Keratinocyte (primary cell): ENCODE results near the gene HOXD13. TPM values are rescaled to one million over a fixed set of nuclear protein-coding genes. Genes with fewer than 3 reads are reported as not detected.
A peak's percentile ranks its signal among the peaks of the same experiment; 100 is the strongest.

Experiments
- DNase-seq: peaks from one replicate; pipeline ENCODE4 v3.0.0-alpha.2; 2011; ENCODE audit warnings: low read depth, missing footprints, low spot score
- FAIRE-seq: peaks from 2 replicates; lab custom pipeline; 2011; peaks lifted over from hg19 to GRCh38; lab: Jason Lieb, UNC
- H2AFZ ChIP-seq: 2 replicates; pipeline ENCODE4 v1.6.0; 2012; ENCODE audit warnings: low read length, control low read depth, inconsistent platforms; ENCODE audit not compliant: control insufficient read depth
- H3K27ac ChIP-seq: 2 replicates; pipeline ENCODE4 v1.5.1; 2011; ENCODE audit warnings: low read length; ENCODE audit not compliant: control insufficient read depth, insufficient read depth
- H3K27me3 ChIP-seq: 3 replicates; pipeline ENCODE4 v1.6.0; 2011; ENCODE audit warnings: low read length; ENCODE audit not compliant: control insufficient read depth, insufficient read depth; ENCODE audit errors: extremely low read depth
- H3K36me3 ChIP-seq, 2 experiments: 2 replicates in 1 of 2; 3 replicates in 1 of 2; pipeline ENCODE4 v1.5.1; 2011; ENCODE audit warnings: low read length in 2 of 2, mild to moderate bottlenecking in 1 of 2; ENCODE audit not compliant: control insufficient read depth in 2 of 2, insufficient read depth in 2 of 2; ENCODE audit errors: extremely low read depth in 1 of 2
- H3K4me1 ChIP-seq: 3 replicates; pipeline ENCODE4 v1.5.1; 2011; ENCODE audit warnings: low read length; ENCODE audit not compliant: control insufficient read depth, insufficient read depth; ENCODE audit errors: extremely low read depth
- H3K4me2 ChIP-seq: 3 replicates; pipeline ENCODE4 v1.6.0; 2011; ENCODE audit warnings: low read depth, low read length; ENCODE audit not compliant: control insufficient read depth, insufficient read depth; ENCODE audit errors: extremely low read depth
- H3K4me3 ChIP-seq, 3 experiments: fragments of 200-600 bp in 1 of 3; sonication (generic) in 1 of 3; 2 replicates in 2 of 3; 3 replicates in 1 of 3; pipeline ENCODE4 v1.5.1; 2011 to 2016; ENCODE audit warnings: low read length in 3 of 3, mild to moderate bottlenecking in 3 of 3, control low read depth in 2 of 3, inconsistent platforms in 1 of 3, low read depth in 1 of 3, mixed read lengths in 1 of 3, mixed run types in 1 of 3, moderate library complexity in 1 of 3; ENCODE audit not compliant: control insufficient read depth in 2 of 3, insufficient read depth in 2 of 3; ENCODE audit errors: extremely low read depth in 1 of 3
- H3K79me2 ChIP-seq: 2 replicates; pipeline ENCODE4 v1.6.0; 2012; ENCODE audit warnings: low read length; ENCODE audit not compliant: control insufficient read depth, insufficient read depth
- H3K9ac ChIP-seq: 3 replicates; pipeline ENCODE4 v1.6.0; 2011; ENCODE audit warnings: low read length; ENCODE audit not compliant: control insufficient read depth, insufficient read depth; ENCODE audit errors: extremely low read depth
- H3K9me1 ChIP-seq: 3 replicates; pipeline ENCODE4 v1.6.0; 2011; ENCODE audit warnings: low read length; ENCODE audit not compliant: control insufficient read depth, insufficient read depth; ENCODE audit errors: extremely low read depth
- H3K9me3 ChIP-seq: 2 replicates; pipeline ENCODE4 v1.5.1; 2012; ENCODE audit warnings: low read depth, low read length; ENCODE audit not compliant: control insufficient read depth
- H4K20me1 ChIP-seq: 3 replicates; pipeline ENCODE4 v1.6.0; 2011; ENCODE audit warnings: low read length; ENCODE audit not compliant: control insufficient read depth, insufficient read depth; ENCODE audit errors: extremely low read depth
- EZH2 ChIP-seq: IDR thresholded peaks from one replicate; pipeline ENCODE4 v1.6.1; 2012; ENCODE audit warnings: inconsistent platforms, mild to moderate bottlenecking, low read length, moderate library complexity
- dilution Hi-C: fragments of 300-500 bp; cut with MboI; formaldehyde crosslinking; loops from one replicate; pipeline ENCODE4 v1.7.0; 2020; ENCODE audit warnings: low sequenced_read_pairs; ENCODE audit not compliant: extremely low pct_ligation_motif_present
- polyA plus RNA-seq, 5 experiments: library from polyadenylated mRNA; depleted of rRNA in 3 of 5; stranded (reverse) in 3 of 5; stranded (forward) in 1 of 5; unstranded in 1 of 5; fragments of >200 nt; gene quantifications; 1 replicate in 1 of 5; 2 replicates in 3 of 5; 3 replicates in 1 of 5; pipeline versions ENCODE4 v1.2.1 to v1.2.3, GENCODE V29; 2011 to 2012; ENCODE audit warnings: missing spikeins in 2 of 5, low read depth in 1 of 5, low replicate concordance in 1 of 5
- TF ChIP-seq, protein P1 (sequence below), 3 experiments: IDR thresholded peaks in 1 of 3; conservative IDR thresholded peaks in 1 of 3; optimal IDR thresholded peaks in 1 of 3; 2 replicates in 2 of 3; 3 replicates in 1 of 3; pipeline versions ENCODE3 to v1.5.1; 2011; ENCODE audit warnings: low read length in 3 of 3, mild to moderate bottlenecking in 3 of 3, moderate library complexity in 2 of 3, control low read depth in 1 of 3, inconsistent platforms in 1 of 3; ENCODE audit not compliant: insufficient read depth in 2 of 3; ENCODE audit errors: extremely low read depth in 1 of 3

The HOXD13 gene
- polyA plus RNA-seq, 1 donor (not counting 4 experiments of a cell fraction or from before 2014, with no cell fraction given): not detected

DNA sequence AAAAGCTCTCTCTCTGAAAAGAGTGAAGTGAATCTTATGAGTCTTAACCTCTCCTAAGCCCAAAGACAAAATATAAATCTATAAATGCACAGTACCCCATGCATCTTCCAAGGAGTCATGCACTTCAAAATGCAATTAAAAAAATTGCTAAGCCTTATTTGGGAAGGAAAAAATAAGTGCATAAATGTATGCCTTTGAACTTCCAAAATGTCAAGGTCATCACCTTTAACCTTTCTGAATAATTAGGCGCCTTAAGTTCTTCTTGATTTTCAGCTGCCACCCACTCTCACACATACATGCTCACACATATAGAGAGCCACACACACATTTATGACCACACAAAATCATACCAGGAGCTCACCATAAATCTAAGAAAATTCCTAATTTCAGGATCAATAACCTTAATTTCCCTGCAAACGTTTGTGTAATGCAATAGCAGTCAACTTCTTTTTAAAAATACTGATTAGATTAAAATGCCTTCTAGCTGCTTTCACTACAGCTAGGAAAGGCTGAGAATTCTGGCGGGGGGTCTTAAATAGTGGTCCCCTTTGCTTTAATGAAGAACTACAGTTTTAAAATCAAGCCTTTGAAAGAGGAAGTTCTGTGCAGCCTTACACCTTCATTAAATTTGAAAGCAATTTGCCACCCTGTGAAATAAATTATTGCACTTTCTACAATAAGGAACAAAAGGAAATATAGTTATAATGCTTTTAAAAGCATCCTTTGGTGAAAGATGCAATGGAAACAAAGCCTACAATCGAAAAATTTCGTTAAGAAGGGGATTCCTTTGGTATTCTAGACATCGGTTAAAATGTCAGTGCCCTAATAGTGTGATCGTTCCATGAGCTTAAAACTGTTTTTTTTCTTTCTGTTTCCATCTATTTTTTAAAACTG, 18.1 kb downstream of the HOXD13 start:
- no peak overlapping the region for H3K9ac ChIP-seq
- no peak overlapping the region for H3K4me2 ChIP-seq
- peaks cover 95% of the 10 kb centered on the region for H3K27me3 ChIP-seq
- peaks cover 2% of the 10 kb centered on the region for H4K20me1 ChIP-seq
- H3K9me1 ChIP-seq: no peaks in the 10 kb centered on the region
- peak; percentile 2 for TF ChIP-seq EZH2
- TF ChIP-seq, protein P1, sequence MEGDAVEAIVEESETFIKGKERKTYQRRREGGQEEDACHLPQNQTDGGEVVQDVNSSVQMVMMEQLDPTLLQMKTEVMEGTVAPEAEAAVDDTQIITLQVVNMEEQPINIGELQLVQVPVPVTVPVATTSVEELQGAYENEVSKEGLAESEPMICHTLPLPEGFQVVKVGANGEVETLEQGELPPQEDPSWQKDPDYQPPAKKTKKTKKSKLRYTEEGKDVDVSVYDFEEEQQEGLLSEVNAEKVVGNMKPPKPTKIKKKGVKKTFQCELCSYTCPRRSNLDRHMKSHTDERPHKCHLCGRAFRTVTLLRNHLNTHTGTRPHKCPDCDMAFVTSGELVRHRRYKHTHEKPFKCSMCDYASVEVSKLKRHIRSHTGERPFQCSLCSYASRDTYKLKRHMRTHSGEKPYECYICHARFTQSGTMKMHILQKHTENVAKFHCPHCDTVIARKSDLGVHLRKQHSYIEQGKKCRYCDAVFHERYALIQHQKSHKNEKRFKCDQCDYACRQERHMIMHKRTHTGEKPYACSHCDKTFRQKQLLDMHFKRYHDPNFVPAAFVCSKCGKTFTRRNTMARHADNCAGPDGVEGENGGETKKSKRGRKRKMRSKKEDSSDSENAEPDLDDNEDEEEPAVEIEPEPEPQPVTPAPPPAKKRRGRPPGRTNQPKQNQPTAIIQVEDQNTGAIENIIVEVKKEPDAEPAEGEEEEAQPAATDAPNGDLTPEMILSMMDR (optimal IDR thresholded peaks at IDR 0.05 in 1 of 3, IDR thresholded peaks at IDR 0.05 in 1 of 3, conservative IDR thresholded peaks at IDR 0.05 in 1 of 3; ENCODE audit: extremely low read depth in 1 of 3, insufficient read depth in 2 of 3, low read length in 3 of 3): no peak
- dilution Hi-C loops: no loop called here
- no peak overlapping the region for H2AFZ ChIP-seq
- FAIRE-seq: no peak
- H3K79me2 ChIP-seq: no peaks in the 10 kb centered on the region
- H3K9me3 ChIP-seq: no peaks in the 10 kb centered on the region
- H3K4me1 ChIP-seq: peaks cover 2% of the 10 kb centered on the region
- no peak overlapping the region for H3K4me3 ChIP-seq
- DNase-seq: no peak
- no peak overlapping the region for H3K27ac ChIP-seq
- H3K36me3 ChIP-seq: no peaks in the 10 kb centered on the region

DNA sequence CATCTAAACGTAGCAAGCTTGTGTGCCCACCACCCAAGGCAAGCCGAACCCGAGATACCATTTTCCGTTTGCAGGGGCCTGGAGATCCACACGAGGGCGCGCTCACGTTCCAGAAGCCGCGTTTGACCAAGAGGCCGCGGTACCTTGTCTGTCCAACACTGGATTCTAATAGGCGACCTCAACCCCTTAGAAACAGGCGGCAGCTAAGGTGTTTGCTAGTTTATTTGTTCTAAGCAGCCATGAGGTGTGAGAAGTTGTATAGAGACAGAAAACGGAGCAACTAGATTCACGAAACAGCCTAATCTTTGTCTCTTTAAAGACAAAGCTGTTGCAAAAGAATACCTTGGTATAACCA, 18.8 kb downstream of the HOXD13 start:
- Histone ChIP-seq H3K9me3 (no peaks in the 10 kb centered on the region), H4K20me1 (peaks cover 2% of the 10 kb centered on the region), H3K4me1 (peaks cover 2% of the 10 kb centered on the region), H3K36me3 (no peaks in the 10 kb centered on the region), H3K27me3 (peaks cover 95% of the 10 kb centered on the region), H2AFZ (no peak overlapping the region), H3K9me1 (no peaks in the 10 kb centered on the region), H3K9ac (no peak overlapping the region), H3K4me3 (no peak overlapping the region), H3K79me2 (no peaks in the 10 kb centered on the region), H3K4me2 (no peak overlapping the region), H3K27ac (no peak overlapping the region)
- FAIRE-seq (no peak), DNase-seq (no peak)
- TF ChIP-seq, protein P1 (optimal IDR thresholded peaks at IDR 0.05 in 1 of 3, IDR thresholded peaks at IDR 0.05 in 1 of 3, conservative IDR thresholded peaks at IDR 0.05 in 1 of 3; ENCODE audit: extremely low read depth in 1 of 3, insufficient read depth in 2 of 3, low read length in 3 of 3): peak; percentile 55 to 83 (median 75)
- TF ChIP-seq EZH2: no peak
- dilution Hi-C loops: no loop called here
